Adrenal gland (tissue), 12 donors: Measurements from ENCODE around the gene ENDOD1. TPM values are rescaled to one million over a fixed set of nuclear protein-coding genes. Genes with fewer than 3 reads are reported as not detected.

ENCODE experiments used
- DNase-seq, 7 donors: peaks; one replicate each; pipeline ENCODE4 v3.0.0-alpha.2; 2019 to 2020
- H3K27ac ChIP-seq, 5 donors: fragments of 200-600 bp; sonication (generic) in 4 of 5; 1 replicate in 3 of 5; 2 replicates in 2 of 5; pipeline versions ENCODE4 v1.5.1 to v1.8.0; 2016 to 2020; ENCODE audit warnings: mild to moderate bottlenecking in 1 of 5
- H3K27me3 ChIP-seq: fragments of 200-600 bp; 2 replicates; pipeline ENCODE4 v1.8.0; 2021
- H3K36me3 ChIP-seq, 2 donors: fragments of 200-600 bp; replicated peaks in 1 of 2; 1 replicate in 1 of 2; 2 replicates in 1 of 2; pipeline versions ENCODE4 v1.5.1 to v1.8.0; 2018 to 2022
- H3K4me1 ChIP-seq, 2 donors: fragments of 200-600 bp; replicated peaks in 1 of 2; 1 replicate in 1 of 2; 2 replicates in 1 of 2; pipeline versions ENCODE4 v1.5.1 to v1.8.0; 2018 to 2021
- H3K4me3 ChIP-seq, 4 donors: fragments of 200-600 bp; sonication (generic) in 3 of 4; one replicate each; pipeline ENCODE4 v1.5.1; 2016 to 2018
- H3K9me3 ChIP-seq, 3 donors: fragments of 200-600 bp; sonication (generic) in 1 of 3; replicated peaks in 1 of 3; 1 replicate in 2 of 3; 2 replicates in 1 of 3; pipeline versions ENCODE4 v1.5.1 to v1.8.0; 2016 to 2021
- CTCF ChIP-seq, 6 experiments: fragments of 450-650 bp in 4 of 6; fragments of 200-600 bp in 2 of 6; sonication (generic) in 1 of 6; IDR thresholded peaks; 1 replicate in 5 of 6; 2 replicates in 1 of 6; pipeline versions ENCODE4 v1.5.1 to v1.8.0; 2016 to 2021; ENCODE audit warnings: antibody characterized with exemption in 6 of 6, mild to moderate bottlenecking in 2 of 6, moderate library complexity in 1 of 6
- POLR2A ChIP-seq, 2 donors: fragments of 450-650 bp; IDR thresholded peaks; one replicate each; pipeline ENCODE4 v1.6.1; 2017; ENCODE audit warnings: antibody characterized with exemption in 2 of 2, mild to moderate bottlenecking in 2 of 2, moderate library complexity in 1 of 2
- WGBS, 4 donors: extraction: QIAGEN DNeasy Blood & Tissue Kit in 2 of 4; methylation state at CpG; one replicate each; pipeline versions ENCODE4 v1.1.5 to v1.1.7; 2013 to 2017; 5-methylcytosine and 5-hydroxymethylcytosine counted together
- intact Hi-C, 2 donors: fragments of 100-400 bp; cut with DNase I; formaldehyde crosslinking; loops; one replicate each; pipeline versions ENCODE4 v1.14.1 to v1.15.0; 2022 to 2023
- polyA plus RNA-seq, 3 donors: library from polyadenylated mRNA; stranded (reverse); fragments of 200-250 nt in 2 of 3; fragments of 350-450 nt in 1 of 3; fragmentation: Illumina TruSeq in 1 of 3; extraction: RNeasy Lipid Tissue Mini Kit (QIAGEN cat#74804) in 1 of 3; gene quantifications; one replicate each; pipeline ENCODE4 v1.2.3, GENCODE V29; 2013 to 2014
- total RNA-seq, 9 donors: library from RNA; depleted of rRNA in 4 of 9; stranded (reverse); fragments of >200 nt in 4 of 9; fragments of 120-200 nt in 1 of 9; fragmentation: NEBNext Ultra II Directional in 1 of 9; extraction: Animal tissue kit (Norgen Biotek cat#: 25700) in 1 of 9; gene quantifications; one replicate each; pipeline versions ENCODE4 v1.1.0 to v1.2.4, GENCODE V29; 2013 to 2023
- donor health status: healthy with polysubstance abuse.
- donor health status: Bipolar disorder and iron deficiency.
- donor health status: DM: yes; HTN: yes; CAD: no.
- donor health status: DM: no; HTN: no; CAD: no.
- donor health status: DM: no; HTN: no; CAD: no.
- donor health status: DM: yes; HTN: yes; CAD: no.

The ENDOD1 gene
- total and polyA plus RNA-seq, 12 donors = 6.1 to 61.6 (median 32.8) TPM

GRCh38 chr11:95098826-95099225 is 9.2 kb downstream of the ENDOD1 start:
- no peak overlapping the region for H3K4me3 ChIP-seq
- no peaks in the 10 kb centered on the region for H3K27me3 ChIP-seq
- TF ChIP-seq CTCF (IDR thresholded peaks at IDR 0.05) (no peak), POLR2A (IDR thresholded peaks at IDR 0.05) (no peak)
- DNase-seq = no peak
- no peaks in the 10 kb centered on the region for H3K36me3 ChIP-seq
- intact Hi-C loops = no loop called here
- H3K27ac ChIP-seq = no peak overlapping the region
- H3K4me1 ChIP-seq = peaks cover 11 to 22% of the 10 kb centered on the region in 2 donors
- 89 to 95% (median 92%) methylated on average over 1 to 3 of the region's 3 CpGs for WGBS, 4 donors
- no peaks in the 10 kb centered on the region for H3K9me3 ChIP-seq

- H3K27me3 ChIP-seq = no peaks in the 10 kb centered on the region
- TF ChIP-seq POLR2A (IDR thresholded peaks at IDR 0.05) (no peak), CTCF (IDR thresholded peaks at IDR 0.05) (no peak)
- no peak for DNase-seq
- no peaks in the 10 kb centered on the region for H3K9me3 ChIP-seq
- no peak overlapping the region for H3K4me3 ChIP-seq
- intact Hi-C loops = no loop called here
- peaks cover 11 to 22% of the 10 kb centered on the region in 2 donors for H3K4me1 ChIP-seq
- no peaks in the 10 kb centered on the region for H3K36me3 ChIP-seq
- no peak overlapping the region for H3K27ac ChIP-seq
- 90 to 95% (median 94%) methylated on average over 4 of the region's 4 CpGs for WGBS, 4 donors
Observed at GRCh38 chr11:95100191-95100648, 10.6 kb downstream of the ENDOD1 start.

GRCh38 chr11:95100856-95101507 is 11.3 kb downstream of the ENDOD1 start:
- Histone ChIP-seq H3K27ac (no peak overlapping the region), H3K4me3 (no peak overlapping the region), H3K9me3 (no peaks in the 10 kb centered on the region), H3K36me3 (no peaks in the 10 kb centered on the region), H3K27me3 (no peaks in the 10 kb centered on the region), H3K4me1 (peaks cover 8 to 17% of the 10 kb centered on the region in 2 donors)
- TF ChIP-seq CTCF (IDR thresholded peaks at IDR 0.05) (no peak), POLR2A (IDR thresholded peaks at IDR 0.05) (no peak)
- intact Hi-C loops = no loop called here
- WGBS, 4 donors = 87 to 92% (median 91%) methylated on average over 6 of the region's 6 CpGs
- no peak for DNase-seq

- no peak for TF ChIP-seq CTCF (IDR thresholded peaks at IDR 0.05)
- TF ChIP-seq POLR2A (IDR thresholded peaks at IDR 0.05) = no peak
- H3K27ac ChIP-seq = no peak overlapping the region
- intact Hi-C loops = no loop called here
- H3K36me3 ChIP-seq = no peaks in the 10 kb centered on the region
- H3K4me1 ChIP-seq = peaks cover 0 to 8% of the 10 kb centered on the region in 2 donors
- no peaks in the 10 kb centered on the region for H3K9me3 ChIP-seq
- WGBS, 4 donors = 30 to 50% (median 37%) methylated on average over 1 of the region's 1 CpG
- no peak overlapping the region for H3K4me3 ChIP-seq
- no peaks in the 10 kb centered on the region for H3K27me3 ChIP-seq
- no peak for DNase-seq
Observed at GRCh38 chr11:95101935-95102334, 12.3 kb downstream of the ENDOD1 start.
